Testis (tissue), 3 donors: Measurements from ENCODE around the gene HOXC4. TPM values are rescaled to one million over a fixed set of nuclear protein-coding genes. Genes with fewer than 3 reads are reported as not detected.
"Not testable (repeated sequence)": the region's sequence is repeated elsewhere in the genome, so short reads cannot be mapped to it uniquely, and the experiment has no call there.

Source experiments
- DNase-seq: peaks from one replicate; pipeline ENCODE4 v3.0.0-alpha.2; 2019
- H3K27ac ChIP-seq, 2 donors: fragments of 200-600 bp; sonication (generic); one replicate each; pipeline ENCODE4 v1.5.1; 2019
- H3K27me3 ChIP-seq: fragments of 200-600 bp; sonication (generic); one replicate; pipeline ENCODE4 v1.5.1; 2019
- H3K36me3 ChIP-seq: fragments of 200-600 bp; sonication (generic); one replicate; pipeline ENCODE4 v1.5.1; 2017; ENCODE audit warnings: low read depth; ENCODE audit errors: missing control alignments
- H3K4me1 ChIP-seq: fragments of 200-600 bp; sonication (generic); one replicate; pipeline ENCODE4 v1.5.1; 2019
- H3K4me3 ChIP-seq, 2 donors: fragments of 200-600 bp; sonication (generic); one replicate each; pipeline ENCODE4 v1.5.1; 2017 to 2019
- H3K9me3 ChIP-seq: fragments of 200-600 bp; sonication (generic); one replicate; pipeline ENCODE4 v1.5.1; 2017
- CTCF ChIP-seq, 3 experiments: fragments of 450-650 bp in 2 of 3; fragments of 200-600 bp in 1 of 3; sonication (generic) in 1 of 3; IDR thresholded peaks; one replicate each; pipeline ENCODE4 v1.5.1; 2016 to 2019; ENCODE audit warnings: antibody characterized with exemption in 3 of 3, mild to moderate bottlenecking in 2 of 3, moderate library complexity in 1 of 3
- POLR2A ChIP-seq: fragments of 450-650 bp; IDR thresholded peaks from one replicate; pipeline ENCODE4 v1.6.1; 2017; ENCODE audit warnings: antibody characterized with exemption, mild to moderate bottlenecking, moderate library complexity
- WGBS, 2 donors: methylation state at CpG; one replicate each; pipeline ENCODE4 v1.1.5; 2018; 5-methylcytosine and 5-hydroxymethylcytosine counted together
- intact Hi-C: fragments of 100-400 bp; cut with DNase I; formaldehyde crosslinking; loops from one replicate; pipeline ENCODE4 v1.15.1; 2023; ENCODE audit warnings: low total_unique reads
- polyA plus RNA-seq: library from polyadenylated mRNA; stranded (reverse); fragments of 350-450 nt; fragmentation: Illumina TruSeq; extraction: RNeasy Lipid Tissue Mini Kit (QIAGEN cat#74804); gene quantifications from one replicate; pipeline ENCODE4 v1.2.3, GENCODE V29; 2014; ENCODE audit warnings: low read depth, low replicate concordance; ENCODE audit not compliant: insufficient read depth
- total RNA-seq, 2 donors: library from RNA; depleted of rRNA; stranded (reverse); fragments of >200 nt; gene quantifications; one replicate each; pipeline ENCODE4 v1.2.3, GENCODE V29; 2016

Gene HOXC4
- total and polyA plus RNA-seq, 3 donors from 2014 or later: 3.0 to 4.3 (median 3.1) TPM

- DNase-seq: no peak
- Histone ChIP-seq H3K4me1 (no peaks in the 10 kb centered on the region), H3K27me3 (no peaks in the 10 kb centered on the region), H3K4me3 (no peak overlapping the region), H3K9me3 (no peaks in the 10 kb centered on the region), H3K27ac (no peak overlapping the region), H3K36me3 (no peaks in the 10 kb centered on the region)
- intact Hi-C loops: no loop called here
- TF ChIP-seq CTCF (IDR thresholded peaks at IDR 0.05) (no peak), POLR2A (no peak)
These were observed 22.3 kb downstream of the HOXC4 start for GRCh38 chr12:54075974-54076373.

- intact Hi-C loops, H3K4me1 ChIP-seq, H3K36me3 ChIP-seq, H3K9me3 ChIP-seq, DNase-seq, H3K27me3 ChIP-seq, H3K4me3 ChIP-seq: not testable (repeated sequence)
- H3K27ac ChIP-seq: peak overlapping the region in 1 of 2 donors; percentile 18
- WGBS, 2 donors: 76% methylated on average over 10 of the region's 10 CpGs
These were observed 24.2 kb downstream of the HOXC4 start for GRCh38 chr12:54077843-54078242.

GRCh38 chr12:54079115-54079514 is 25.5 kb downstream of the HOXC4 start:
- H3K4me3 ChIP-seq, H3K36me3 ChIP-seq, DNase-seq, H3K4me1 ChIP-seq, H3K27me3 ChIP-seq, H3K27ac ChIP-seq, H3K9me3 ChIP-seq, intact Hi-C loops: not testable (repeated sequence)
- 67 to 70% methylated on average over 6 to 9 of the region's 9 CpGs for WGBS, 2 donors

- H3K36me3 ChIP-seq, H3K4me3 ChIP-seq, H3K27ac ChIP-seq, DNase-seq, intact Hi-C loops, H3K27me3 ChIP-seq, H3K9me3 ChIP-seq, H3K4me1 ChIP-seq: not testable (repeated sequence)
- WGBS, 2 donors: 61 to 67% methylated on average over 19 of the region's 19 CpGs
These were observed 26.6 kb downstream of the HOXC4 start for GRCh38 chr12:54080008-54080924.

- H3K36me3 ChIP-seq, intact Hi-C loops, H3K4me3 ChIP-seq, H3K27me3 ChIP-seq, DNase-seq, H3K4me1 ChIP-seq, H3K27ac ChIP-seq, H3K9me3 ChIP-seq: not testable (repeated sequence)
- WGBS, 2 donors: 39 to 44% methylated on average over 16 of the region's 16 CpGs
These were observed 27.4 kb downstream of the HOXC4 start for GRCh38 chr12:54081053-54081514.

GRCh38 chr12:54081581-54082396 is 28.2 kb downstream of the HOXC4 start:
- H3K27me3 ChIP-seq, H3K4me1 ChIP-seq, H3K36me3 ChIP-seq, H3K9me3 ChIP-seq, DNase-seq, intact Hi-C loops: not testable (repeated sequence)
- peak overlapping the region in 1 of 2 donors; percentile 31 for H3K27ac ChIP-seq
- 8 to 28% methylated on average over 32 to 35 of the region's 35 CpGs for WGBS, 2 donors
- peak overlapping the region; percentile 17 to 24 for H3K4me3 ChIP-seq

GRCh38 chr12:54082397-54082892 is 28.8 kb downstream of the HOXC4 start:
- Histone ChIP-seq H3K4me3 (peak overlapping the region; percentile 17 to 24), H3K27me3 (no peaks in the 10 kb centered on the region), H3K4me1 (no peaks in the 10 kb centered on the region), H3K36me3 (no peaks in the 10 kb centered on the region), H3K27ac (no peak overlapping the region), H3K9me3 (no peaks in the 10 kb centered on the region)
- intact Hi-C loops: no loop called here
- peak; percentile 48 for DNase-seq
- WGBS, 2 donors: 3% methylated on average over 14 to 27 of the region's 36 CpGs
- TF ChIP-seq CTCF (IDR thresholded peaks at IDR 0.05) (no peak), POLR2A (no peak)

- intact Hi-C loops, H3K4me1 ChIP-seq, H3K4me3 ChIP-seq, H3K27me3 ChIP-seq, DNase-seq, H3K36me3 ChIP-seq, H3K9me3 ChIP-seq, H3K27ac ChIP-seq: not testable (repeated sequence)
These were observed 34.4 kb downstream of the HOXC4 start for GRCh38 chr12:54088011-54088410.

- H3K27ac ChIP-seq, intact Hi-C loops, DNase-seq, H3K4me3 ChIP-seq, H3K4me1 ChIP-seq, H3K27me3 ChIP-seq, H3K36me3 ChIP-seq, H3K9me3 ChIP-seq: not testable (repeated sequence)
- 64 to 78% methylated on average over 6 of the region's 6 CpGs for WGBS, 2 donors
These were observed 35.8 kb downstream of the HOXC4 start for GRCh38 chr12:54089465-54089864.
